Ishikawa (cell line): ENCODE results near the gene GBP5.

Source experiments
- CEBPB ChIP-seq: IDR thresholded peaks from 2 replicates; pipeline ENCODE4 v1.6.1; 2012
- CREB1 ChIP-seq: IDR thresholded peaks from 2 replicates; pipeline ENCODE4 v1.6.1; 2012; ENCODE audit warnings: low read depth
- EGR1 ChIP-seq: IDR thresholded peaks from 2 replicates; pipeline ENCODE4 v1.6.1; 2012
- EP300 ChIP-seq: IDR thresholded peaks from 2 replicates; pipeline ENCODE4 v1.6.1; 2012; ENCODE audit warnings: borderline replicate concordance
- FOXM1 ChIP-seq: IDR thresholded peaks from 2 replicates; pipeline ENCODE4 v1.6.1; 2012; ENCODE audit warnings: low read depth, borderline replicate concordance
- MAX ChIP-seq: IDR thresholded peaks from 2 replicates; pipeline ENCODE4 v1.6.1; 2012
- NFIC ChIP-seq: IDR thresholded peaks from 2 replicates; pipeline ENCODE4 v1.6.1; 2012
- RAD21 ChIP-seq: IDR thresholded peaks from 2 replicates; pipeline ENCODE4 v1.6.1; 2012; ENCODE audit warnings: low read depth
- REST ChIP-seq: IDR thresholded peaks from 2 replicates; pipeline ENCODE4 v1.6.1; 2012; ENCODE audit warnings: low read depth, mild to moderate bottlenecking
- TAF1 ChIP-seq: IDR thresholded peaks from 2 replicates; pipeline ENCODE4 v1.6.1; 2012; ENCODE audit warnings: low read depth, mild to moderate bottlenecking
- TCF12 ChIP-seq: IDR thresholded peaks from 2 replicates; pipeline ENCODE4 v1.6.1; 2012; ENCODE audit warnings: low read depth
- TEAD4 ChIP-seq: IDR thresholded peaks from 2 replicates; pipeline ENCODE4 v1.6.1; 2012
- USF1 ChIP-seq: IDR thresholded peaks from 2 replicates; pipeline ENCODE4 v1.6.1; 2012
- YY1 ChIP-seq: IDR thresholded peaks from 2 replicates; pipeline ENCODE4 v1.6.1; 2012; ENCODE audit warnings: low read depth
- ZBTB7A ChIP-seq: IDR thresholded peaks from 2 replicates; pipeline ENCODE4 v1.6.1; 2012; ENCODE audit warnings: low read depth

The GBP5 gene

GRCh38 chr1:89309828-89310227 is 37.2 kb upstream of the GBP5 start:
- no peak for TF ChIP-seq REST
- TF ChIP-seq RAD21 = no peak
- no peak for TF ChIP-seq EGR1
- TF ChIP-seq MAX = no peak
- TF ChIP-seq EP300 = no peak
- no peak for TF ChIP-seq YY1
- no peak for TF ChIP-seq USF1
- TF ChIP-seq ZBTB7A = no peak
- TF ChIP-seq FOXM1 = no peak
- TF ChIP-seq CREB1 = no peak
- no peak for TF ChIP-seq TCF12
- TF ChIP-seq NFIC = no peak

GRCh38 chr1:89306273-89306672 is 33.6 kb upstream of the GBP5 start:
- no peak for TF ChIP-seq MAX
- TF ChIP-seq YY1 = no peak
- no peak for TF ChIP-seq EGR1
- TF ChIP-seq EP300 = no peak
- no peak for TF ChIP-seq TEAD4
- TF ChIP-seq CEBPB = no peak
- no peak for TF ChIP-seq ZBTB7A
- no peak for TF ChIP-seq REST
- TF ChIP-seq RAD21 = no peak
- TF ChIP-seq USF1 = no peak
- TF ChIP-seq FOXM1 = no peak
- TF ChIP-seq CREB1 = no peak
- TF ChIP-seq NFIC = no peak
- no peak for TF ChIP-seq TAF1
- no peak for TF ChIP-seq TCF12

GRCh38 chr1:89305493-89305892 is 32.8 kb upstream of the GBP5 start:
- no peak for TF ChIP-seq YY1
- no peak for TF ChIP-seq CEBPB
- no peak for TF ChIP-seq FOXM1
- TF ChIP-seq CREB1 = no peak
- TF ChIP-seq TEAD4 = no peak
- no peak for TF ChIP-seq ZBTB7A
- TF ChIP-seq TAF1 = no peak
- no peak for TF ChIP-seq USF1
- TF ChIP-seq EGR1 = no peak
- TF ChIP-seq RAD21 = no peak
- no peak for TF ChIP-seq TCF12
- no peak for TF ChIP-seq NFIC
- TF ChIP-seq EP300 = no peak
- no peak for TF ChIP-seq REST
- no peak for TF ChIP-seq MAX
